Measurements from ENCODE around the gene B4GALT1. TPM values are rescaled to one million over a fixed set of nuclear protein-coding genes. Genes with fewer than 3 reads are reported as not detected.

The B4GALT1 gene
- total RNA-seq, 1 experiment from 2014 or later, result 19.1 TPM

DNA sequence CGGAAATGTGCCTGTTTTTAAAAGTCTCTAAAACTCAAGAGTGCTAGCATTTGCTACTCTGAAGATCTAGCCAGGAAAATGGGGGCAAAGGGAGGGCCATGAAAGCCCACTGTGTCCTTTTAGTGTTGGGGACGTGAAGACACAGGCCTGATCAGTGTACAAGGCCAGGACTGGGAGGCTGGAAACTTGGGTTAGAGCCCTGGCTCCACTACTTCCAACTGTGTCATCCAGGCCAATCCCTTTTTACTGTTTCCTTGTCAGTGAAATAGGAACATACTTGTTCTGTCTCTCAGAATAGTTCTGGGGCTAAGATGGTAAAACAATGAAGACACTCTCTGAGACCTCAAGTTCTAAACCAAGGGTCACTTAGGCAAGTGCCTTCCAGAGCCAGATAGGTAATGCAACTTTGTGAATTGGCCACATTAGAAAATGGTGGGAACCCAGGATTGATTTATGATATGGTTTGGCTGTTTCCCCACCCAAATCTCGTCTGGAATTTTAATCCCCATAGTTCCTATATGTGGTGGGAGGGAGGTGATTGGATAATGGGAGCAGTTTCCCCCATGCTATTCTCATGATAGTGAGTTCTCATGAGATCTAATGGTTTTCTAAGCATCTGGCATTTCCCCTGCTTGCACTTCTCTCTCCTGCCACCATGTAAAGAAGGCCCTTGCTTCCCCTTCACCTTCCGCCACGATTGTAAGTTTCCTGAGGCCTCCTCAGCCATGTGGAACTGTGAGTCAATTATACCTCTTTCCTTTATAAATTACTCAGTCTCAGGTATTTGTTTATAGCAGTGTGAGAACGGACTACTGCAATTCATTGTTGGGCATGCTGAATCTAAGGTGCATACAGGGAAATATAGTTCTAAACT lies 30.4 kb upstream of the B4GALT1 start:
- H3K27ac Mint-ChIP-seq, result no peak overlapping the region
- CTCF ChIA-PET, result interaction anchor here (1.2 to 1.5 kb wide), 2 partner anchors 14 to 29 kb away, joined by 4 to 6 read pairs; no protein-coding TSS in a partner anchor
- no peaks in the 10 kb centered on the region; the same call in 1 of the 2 replicates for H3K4me1 Mint-ChIP-seq
- ATAC-seq (peak; percentile 22; the same call in 1 of the 2 replicates), DNase-seq (ENCODE audit: low spot score) (no peak)
- H3K27me3 Mint-ChIP-seq (ENCODE audit: low read depth), result peaks cover 6% of the 10 kb centered on the region
- no peak overlapping the region for H3K4me3 Mint-ChIP-seq
- TF ChIP-seq TEAD1 (CRISPR knock-in tag; IDR thresholded peaks at IDR 0.05) (no peak), EMX1 (CRISPR knock-in tag; IDR thresholded peaks at IDR 0.05) (no peak), RELA (CRISPR knock-in tag; IDR thresholded peaks at IDR 0.05; ENCODE audit: borderline replicate concordance) (no peak), ZNF423 (CRISPR knock-in tag; IDR thresholded peaks at IDR 0.05) (no peak)
- TF ChIP-seq, protein P1, sequence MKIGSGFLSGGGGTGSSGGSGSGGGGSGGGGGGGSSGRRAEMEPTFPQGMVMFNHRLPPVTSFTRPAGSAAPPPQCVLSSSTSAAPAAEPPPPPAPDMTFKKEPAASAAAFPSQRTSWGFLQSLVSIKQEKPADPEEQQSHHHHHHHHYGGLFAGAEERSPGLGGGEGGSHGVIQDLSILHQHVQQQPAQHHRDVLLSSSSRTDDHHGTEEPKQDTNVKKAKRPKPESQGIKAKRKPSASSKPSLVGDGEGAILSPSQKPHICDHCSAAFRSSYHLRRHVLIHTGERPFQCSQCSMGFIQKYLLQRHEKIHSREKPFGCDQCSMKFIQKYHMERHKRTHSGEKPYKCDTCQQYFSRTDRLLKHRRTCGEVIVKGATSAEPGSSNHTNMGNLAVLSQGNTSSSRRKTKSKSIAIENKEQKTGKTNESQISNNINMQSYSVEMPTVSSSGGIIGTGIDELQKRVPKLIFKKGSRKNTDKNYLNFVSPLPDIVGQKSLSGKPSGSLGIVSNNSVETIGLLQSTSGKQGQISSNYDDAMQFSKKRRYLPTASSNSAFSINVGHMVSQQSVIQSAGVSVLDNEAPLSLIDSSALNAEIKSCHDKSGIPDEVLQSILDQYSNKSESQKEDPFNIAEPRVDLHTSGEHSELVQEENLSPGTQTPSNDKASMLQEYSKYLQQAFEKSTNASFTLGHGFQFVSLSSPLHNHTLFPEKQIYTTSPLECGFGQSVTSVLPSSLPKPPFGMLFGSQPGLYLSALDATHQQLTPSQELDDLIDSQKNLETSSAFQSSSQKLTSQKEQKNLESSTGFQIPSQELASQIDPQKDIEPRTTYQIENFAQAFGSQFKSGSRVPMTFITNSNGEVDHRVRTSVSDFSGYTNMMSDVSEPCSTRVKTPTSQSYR (CRISPR knock-in tag; IDR thresholded peaks at IDR 0.05), result no peak
- TF ChIP-seq, protein P2, sequence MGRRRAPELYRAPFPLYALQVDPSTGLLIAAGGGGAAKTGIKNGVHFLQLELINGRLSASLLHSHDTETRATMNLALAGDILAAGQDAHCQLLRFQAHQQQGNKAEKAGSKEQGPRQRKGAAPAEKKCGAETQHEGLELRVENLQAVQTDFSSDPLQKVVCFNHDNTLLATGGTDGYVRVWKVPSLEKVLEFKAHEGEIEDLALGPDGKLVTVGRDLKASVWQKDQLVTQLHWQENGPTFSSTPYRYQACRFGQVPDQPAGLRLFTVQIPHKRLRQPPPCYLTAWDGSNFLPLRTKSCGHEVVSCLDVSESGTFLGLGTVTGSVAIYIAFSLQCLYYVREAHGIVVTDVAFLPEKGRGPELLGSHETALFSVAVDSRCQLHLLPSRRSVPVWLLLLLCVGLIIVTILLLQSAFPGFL (CRISPR knock-in tag; IDR thresholded peaks at IDR 0.05; ENCODE audit: borderline replicate concordance), result no peak
- TF ChIP-seq, protein P3, sequence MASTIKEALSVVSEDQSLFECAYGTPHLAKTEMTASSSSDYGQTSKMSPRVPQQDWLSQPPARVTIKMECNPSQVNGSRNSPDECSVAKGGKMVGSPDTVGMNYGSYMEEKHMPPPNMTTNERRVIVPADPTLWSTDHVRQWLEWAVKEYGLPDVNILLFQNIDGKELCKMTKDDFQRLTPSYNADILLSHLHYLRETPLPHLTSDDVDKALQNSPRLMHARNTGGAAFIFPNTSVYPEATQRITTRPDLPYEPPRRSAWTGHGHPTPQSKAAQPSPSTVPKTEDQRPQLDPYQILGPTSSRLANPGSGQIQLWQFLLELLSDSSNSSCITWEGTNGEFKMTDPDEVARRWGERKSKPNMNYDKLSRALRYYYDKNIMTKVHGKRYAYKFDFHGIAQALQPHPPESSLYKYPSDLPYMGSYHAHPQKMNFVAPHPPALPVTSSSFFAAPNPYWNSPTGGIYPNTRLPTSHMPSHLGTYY (CRISPR knock-in tag; IDR thresholded peaks at IDR 0.05), result no peak
- TF ChIP-seq, protein P4, sequence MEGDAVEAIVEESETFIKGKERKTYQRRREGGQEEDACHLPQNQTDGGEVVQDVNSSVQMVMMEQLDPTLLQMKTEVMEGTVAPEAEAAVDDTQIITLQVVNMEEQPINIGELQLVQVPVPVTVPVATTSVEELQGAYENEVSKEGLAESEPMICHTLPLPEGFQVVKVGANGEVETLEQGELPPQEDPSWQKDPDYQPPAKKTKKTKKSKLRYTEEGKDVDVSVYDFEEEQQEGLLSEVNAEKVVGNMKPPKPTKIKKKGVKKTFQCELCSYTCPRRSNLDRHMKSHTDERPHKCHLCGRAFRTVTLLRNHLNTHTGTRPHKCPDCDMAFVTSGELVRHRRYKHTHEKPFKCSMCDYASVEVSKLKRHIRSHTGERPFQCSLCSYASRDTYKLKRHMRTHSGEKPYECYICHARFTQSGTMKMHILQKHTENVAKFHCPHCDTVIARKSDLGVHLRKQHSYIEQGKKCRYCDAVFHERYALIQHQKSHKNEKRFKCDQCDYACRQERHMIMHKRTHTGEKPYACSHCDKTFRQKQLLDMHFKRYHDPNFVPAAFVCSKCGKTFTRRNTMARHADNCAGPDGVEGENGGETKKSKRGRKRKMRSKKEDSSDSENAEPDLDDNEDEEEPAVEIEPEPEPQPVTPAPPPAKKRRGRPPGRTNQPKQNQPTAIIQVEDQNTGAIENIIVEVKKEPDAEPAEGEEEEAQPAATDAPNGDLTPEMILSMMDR (IDR thresholded peaks at IDR 0.05), result no peak
- no peaks in the 10 kb centered on the region for H3K9me3 Mint-ChIP-seq
- no peaks in the 10 kb centered on the region for H3K36me3 Mint-ChIP-seq
- POLR2A ChIA-PET, result no interaction called here

DNA sequence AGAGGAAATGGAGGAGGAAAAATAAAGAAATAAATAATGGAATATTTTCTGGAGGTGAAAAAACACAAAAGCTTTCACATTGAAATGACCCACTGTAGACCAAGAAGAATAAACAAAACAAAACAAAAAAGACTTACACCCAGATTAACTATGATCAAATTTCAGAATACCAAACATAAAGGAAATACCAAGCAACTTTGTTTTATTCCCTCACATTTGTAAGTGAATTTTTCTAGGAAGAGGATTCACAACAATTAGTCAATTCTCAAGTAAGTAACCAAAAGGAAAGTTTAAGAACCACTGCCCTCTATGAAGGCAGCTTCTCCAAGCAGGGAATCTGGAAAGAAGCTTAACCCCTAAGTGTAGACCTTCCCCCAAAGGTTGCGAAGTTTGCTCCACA lies 29.6 kb upstream of the B4GALT1 start:
- POLR2A ChIA-PET, result no interaction called here
- no peaks in the 10 kb centered on the region; the same call in 1 of the 2 replicates for H3K4me1 Mint-ChIP-seq
- ATAC-seq, result no peak

More for the DNA sequence above, 29.6 kb upstream of the B4GALT1 start:
- no peak for TF ChIP-seq ZNF263 (CRISPR knock-in tag; IDR thresholded peaks at IDR 0.05; ENCODE audit: low read depth)
- TF ChIP-seq, protein P5, sequence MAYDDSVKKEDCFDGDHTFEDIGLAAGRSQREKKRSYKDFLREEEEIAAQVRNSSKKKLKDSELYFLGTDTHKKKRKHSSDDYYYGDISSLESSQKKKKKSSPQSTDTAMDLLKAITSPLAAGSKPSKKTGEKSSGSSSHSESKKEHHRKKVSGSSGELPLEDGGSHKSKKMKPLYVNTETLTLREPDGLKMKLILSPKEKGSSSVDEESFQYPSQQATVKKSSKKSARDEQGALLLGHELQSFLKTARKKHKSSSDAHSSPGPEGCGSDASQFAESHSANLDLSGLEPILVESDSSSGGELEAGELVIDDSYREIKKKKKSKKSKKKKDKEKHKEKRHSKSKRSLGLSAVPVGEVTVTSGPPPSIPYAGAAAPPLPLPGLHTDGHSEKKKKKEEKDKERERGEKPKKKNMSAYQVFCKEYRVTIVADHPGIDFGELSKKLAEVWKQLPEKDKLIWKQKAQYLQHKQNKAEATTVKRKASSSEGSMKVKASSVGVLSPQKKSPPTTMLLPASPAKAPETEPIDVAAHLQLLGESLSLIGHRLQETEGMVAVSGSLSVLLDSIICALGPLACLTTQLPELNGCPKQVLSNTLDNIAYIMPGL (CRISPR knock-in tag; IDR thresholded peaks at IDR 0.05), result no peak
- TF ChIP-seq SOX15 (CRISPR knock-in tag; IDR thresholded peaks at IDR 0.05), result no peak
- TF ChIP-seq ZNF317 (CRISPR knock-in tag; IDR thresholded peaks at IDR 0.05; ENCODE audit: borderline replicate concordance, low read depth), result no peak
- TF ChIP-seq NFYB (CRISPR knock-in tag; conservative IDR thresholded peaks at IDR 0.05; ENCODE audit: low read depth), result no peak
- TF ChIP-seq, protein P6, sequence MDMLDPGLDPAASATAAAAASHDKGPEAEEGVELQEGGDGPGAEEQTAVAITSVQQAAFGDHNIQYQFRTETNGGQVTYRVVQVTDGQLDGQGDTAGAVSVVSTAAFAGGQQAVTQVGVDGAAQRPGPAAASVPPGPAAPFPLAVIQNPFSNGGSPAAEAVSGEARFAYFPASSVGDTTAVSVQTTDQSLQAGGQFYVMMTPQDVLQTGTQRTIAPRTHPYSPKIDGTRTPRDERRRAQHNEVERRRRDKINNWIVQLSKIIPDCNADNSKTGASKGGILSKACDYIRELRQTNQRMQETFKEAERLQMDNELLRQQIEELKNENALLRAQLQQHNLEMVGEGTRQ (CRISPR knock-in tag; IDR thresholded peaks at IDR 0.05), result no peak
- TF ChIP-seq, protein P7, sequence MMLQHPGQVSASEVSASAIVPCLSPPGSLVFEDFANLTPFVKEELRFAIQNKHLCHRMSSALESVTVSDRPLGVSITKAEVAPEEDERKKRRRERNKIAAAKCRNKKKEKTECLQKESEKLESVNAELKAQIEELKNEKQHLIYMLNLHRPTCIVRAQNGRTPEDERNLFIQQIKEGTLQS (CRISPR knock-in tag; conservative IDR thresholded peaks at IDR 0.05), result no peak
- CTCF ChIA-PET, result no interaction called here
- H3K9me3 Mint-ChIP-seq, result no peaks in the 10 kb centered on the region
- no peaks in the 10 kb centered on the region for H3K36me3 Mint-ChIP-seq
- H3K27ac Mint-ChIP-seq, result no peak overlapping the region
- H3K4me3 Mint-ChIP-seq, result no peak overlapping the region
- H3K27me3 Mint-ChIP-seq (ENCODE audit: low read depth), result peaks cover 3% of the 10 kb centered on the region
- DNase-seq (ENCODE audit: low spot score), result no peak

Measured in WTC11 (cell line).